ENCODE data around the gene GPC5.

- TF ChIP-seq TRIM28 (IDR thresholded peaks at IDR 0.05; ENCODE audit: borderline replicate concordance, low read length) (no peak), MYNN (tag by site-specific recombination; IDR thresholded peaks at IDR 0.05; ENCODE audit: borderline replicate concordance) (no peak), ZBTB17 (tag by site-specific recombination; IDR thresholded peaks at IDR 0.05) (no peak), ZBTB1 (tag by site-specific recombination; IDR thresholded peaks at IDR 0.05) (no peak), CTCF (tag by site-specific recombination; IDR thresholded peaks at IDR 0.05) (no peak), ZNF23 (tag by site-specific recombination; IDR thresholded peaks at IDR 0.05; ENCODE audit: borderline replicate concordance) (no peak), ZNF664 (tag by site-specific recombination; IDR thresholded peaks at IDR 0.05) (no peak), PRDM1 (tag by site-specific recombination; IDR thresholded peaks at IDR 0.05) (no peak), SP2 (tag by site-specific recombination; IDR thresholded peaks at IDR 0.05) (no peak), KLF1 (tag by site-specific recombination; IDR thresholded peaks at IDR 0.05) (no peak)
Measured at GRCh38 chr13:92721620-92722019, 1323.2 kb downstream of the GPC5 start.

Data from HEK293 (cell line).